DMS153 treated with DMSO at 0.1 percent for 48 hours (cell line): ENCODE data around the gene ANKRD13D.
A peak's percentile ranks its signal among the peaks of the same experiment; 100 is the strongest.

Experiments
- DNase-seq: peaks from one replicate; lab custom pipeline; 2025; ENCODE audit not compliant: unreplicated experiment; lab: John Stamatoyannopoulos, UW

The ANKRD13D gene

DNA sequence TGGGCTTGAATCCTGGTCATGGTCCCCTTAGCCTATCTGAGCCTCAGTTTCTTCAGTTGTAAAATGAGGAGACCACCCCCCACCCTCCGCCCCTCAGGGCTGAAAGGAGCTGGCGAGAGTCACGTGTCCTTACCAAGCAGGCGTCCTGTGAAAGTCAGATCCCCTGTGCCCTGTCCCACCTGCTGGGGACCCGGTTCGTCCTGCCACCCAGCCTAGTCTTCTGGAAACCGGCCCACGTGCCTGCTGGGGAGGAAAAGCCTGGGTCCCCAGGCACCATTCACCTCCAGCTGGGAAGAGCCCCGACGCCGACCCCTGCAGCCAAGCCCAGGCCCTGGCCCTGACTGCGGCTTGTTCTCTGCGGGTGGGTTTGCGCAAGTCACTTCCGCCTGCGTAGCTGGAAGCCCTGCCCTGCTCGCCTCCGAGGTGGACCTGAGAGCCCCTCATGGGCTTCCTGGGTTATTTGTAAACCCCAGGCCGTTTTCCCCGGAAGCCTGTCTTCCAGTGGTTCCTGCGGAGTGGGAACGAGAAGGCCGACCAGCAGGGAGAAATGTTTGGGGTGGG, 13.5 kb downstream of the ANKRD13D start:
- no peak for DNase-seq

DNA sequence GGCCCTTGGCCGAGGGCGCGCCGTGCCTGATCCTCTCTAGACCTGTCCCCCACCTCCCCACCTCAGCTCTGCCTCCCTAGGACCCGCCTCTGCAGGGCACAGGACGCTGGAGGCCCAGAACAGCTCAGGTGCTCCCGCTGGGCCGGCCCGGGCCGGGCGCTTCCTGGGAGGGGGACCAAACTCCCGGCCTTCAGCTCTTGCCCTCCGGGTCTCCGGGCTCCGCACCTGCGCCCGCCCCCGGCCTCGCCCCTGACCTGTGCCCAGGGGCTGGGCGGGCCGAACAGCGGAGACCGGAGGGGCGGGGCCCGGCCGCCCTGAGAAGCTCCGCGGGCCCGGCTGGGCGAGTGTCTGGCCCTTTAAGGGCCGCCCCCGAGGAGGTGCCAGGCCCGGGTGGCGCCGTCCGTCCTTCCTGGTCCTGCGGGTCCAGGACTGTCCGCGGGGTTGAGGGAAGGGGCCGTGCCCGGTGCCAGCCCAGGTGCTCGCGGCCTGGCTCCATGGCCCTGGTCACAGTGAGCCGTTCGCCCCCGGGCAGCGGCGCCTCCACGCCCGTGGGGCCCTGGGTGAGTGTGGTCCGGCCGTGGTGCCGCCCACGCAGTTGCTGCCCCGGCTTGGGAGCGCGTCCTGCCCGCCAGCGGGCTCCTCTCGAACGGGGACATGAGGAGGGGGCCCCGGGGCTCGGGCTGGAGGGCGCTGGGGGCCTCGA, 14.2 kb downstream of the ANKRD13D start, which contains the start of gene SSH3:
Gene SSH3, plus strand, starts transcription at position 399 of the 703 bp plus-strand sequence. Its CDS starts 96 bp downstream, at position 495.
- peak; percentile 52 for DNase-seq

DNA sequence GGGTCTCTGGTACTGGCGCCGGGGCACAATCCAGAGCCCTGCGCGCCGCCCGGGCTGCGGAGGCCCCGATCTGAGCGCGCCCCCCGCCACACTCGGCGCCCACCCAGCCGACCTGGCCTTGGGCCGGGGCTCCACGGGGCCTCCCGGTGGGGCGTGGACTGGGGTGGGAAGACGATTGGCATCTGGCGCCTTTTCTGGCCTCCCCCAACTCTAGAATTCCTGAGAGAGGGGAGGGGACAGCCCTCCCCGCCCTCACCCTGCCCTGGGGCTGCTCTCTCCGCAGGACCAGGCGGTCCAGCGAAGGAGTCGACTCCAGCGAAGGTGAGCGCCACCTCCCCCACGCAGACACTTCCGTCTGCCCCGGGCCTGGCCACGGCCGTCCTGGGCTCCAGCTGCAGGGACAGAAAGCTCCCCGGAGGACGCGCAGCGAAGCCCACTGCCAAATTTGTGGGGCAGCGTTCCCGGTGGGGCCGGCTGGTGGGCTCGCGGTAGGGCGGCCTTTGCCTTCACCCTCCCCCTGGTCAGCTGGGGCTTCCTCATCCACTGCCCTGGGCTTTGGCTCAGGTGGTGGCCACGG, 14.8 kb downstream of the ANKRD13D start:
- no peak for DNase-seq

DNA sequence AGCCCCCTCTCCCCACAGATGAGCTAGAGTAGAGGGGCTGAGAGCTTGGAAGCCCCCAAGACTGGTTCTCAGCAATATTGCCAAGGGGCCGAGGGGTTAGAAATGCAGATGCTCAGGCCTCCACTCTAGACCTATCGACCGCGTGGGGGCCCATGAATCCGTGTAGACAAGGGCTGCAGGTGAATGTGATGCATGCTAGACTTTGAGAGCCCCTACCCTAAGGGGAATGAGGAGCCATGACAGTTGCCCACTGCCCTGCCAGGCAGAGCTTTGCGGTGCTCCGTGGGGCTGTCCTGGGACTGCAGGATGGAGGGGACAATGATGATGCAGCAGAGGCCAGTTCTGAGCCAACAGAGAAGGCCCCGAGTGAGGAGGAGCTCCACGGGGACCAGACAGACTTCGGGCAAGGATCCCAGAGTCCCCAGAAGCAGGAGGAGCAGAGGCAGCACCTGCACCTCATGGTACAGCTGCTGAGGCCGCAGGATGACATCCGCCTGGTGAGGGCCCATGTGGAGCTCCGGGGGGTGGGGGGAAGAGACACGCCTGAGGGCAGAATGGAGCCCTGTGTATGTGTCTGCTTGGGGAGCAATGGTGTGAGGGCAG, 15.5 kb downstream of the ANKRD13D start:
- no peak for DNase-seq

DNA sequence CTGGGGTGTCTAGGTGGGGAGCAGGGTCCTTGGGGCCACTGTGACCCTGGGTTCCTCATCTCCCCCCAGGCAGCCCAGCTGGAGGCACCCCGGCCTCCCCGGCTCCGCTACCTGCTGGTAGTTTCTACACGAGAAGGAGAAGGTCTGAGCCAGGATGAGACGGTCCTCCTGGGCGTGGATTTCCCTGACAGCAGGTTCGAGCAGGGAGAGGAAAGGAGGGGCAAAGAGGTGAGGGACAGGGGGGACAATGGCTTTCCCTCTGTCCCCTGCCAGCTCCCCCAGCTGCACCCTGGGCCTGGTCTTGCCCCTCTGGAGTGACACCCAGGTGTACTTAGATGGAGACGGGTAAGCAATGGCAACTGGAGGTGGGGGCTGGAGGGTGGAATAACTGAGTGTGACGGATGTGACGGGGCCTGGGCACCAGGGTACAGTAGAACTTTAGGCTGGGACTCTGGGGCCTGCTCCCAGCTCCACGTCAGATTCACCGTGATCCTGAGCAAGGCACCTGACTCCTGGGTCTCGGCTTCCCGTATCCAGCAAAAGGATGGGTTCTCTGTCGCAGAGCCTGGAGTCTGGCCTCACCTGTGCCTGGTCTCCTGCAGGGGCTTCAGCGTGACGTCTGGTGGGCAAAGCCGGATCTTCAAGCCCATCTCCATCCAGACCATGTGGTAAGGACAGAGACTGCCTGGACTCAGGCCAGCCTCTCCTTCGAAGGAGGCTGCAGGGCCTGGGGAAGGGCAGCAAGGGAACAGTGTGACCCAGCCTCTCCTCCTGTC, 17.9 kb downstream of the ANKRD13D start:
- no peak for DNase-seq

DNA sequence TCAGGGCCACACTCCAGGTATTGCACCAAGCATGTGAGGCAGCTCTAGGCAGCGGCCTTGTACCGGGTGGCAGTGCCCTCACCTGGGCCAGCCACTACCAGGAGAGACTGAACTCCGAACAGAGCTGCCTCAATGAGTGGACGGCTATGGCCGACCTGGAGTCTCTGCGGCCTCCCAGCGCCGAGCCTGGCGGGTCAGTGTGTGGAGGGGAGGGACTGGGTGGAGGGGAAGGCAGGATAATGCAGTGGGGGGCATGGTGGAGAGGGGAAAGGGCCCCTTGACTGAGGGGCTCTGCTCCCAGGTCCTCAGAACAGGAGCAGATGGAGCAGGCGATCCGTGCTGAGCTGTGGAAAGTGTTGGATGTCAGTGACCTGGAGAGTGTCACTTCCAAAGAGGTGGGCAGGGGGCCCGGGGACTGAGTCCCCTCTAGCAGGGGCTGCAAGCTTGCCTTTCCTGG, 18.5 kb downstream of the ANKRD13D start:
- no peak for DNase-seq

DNA sequence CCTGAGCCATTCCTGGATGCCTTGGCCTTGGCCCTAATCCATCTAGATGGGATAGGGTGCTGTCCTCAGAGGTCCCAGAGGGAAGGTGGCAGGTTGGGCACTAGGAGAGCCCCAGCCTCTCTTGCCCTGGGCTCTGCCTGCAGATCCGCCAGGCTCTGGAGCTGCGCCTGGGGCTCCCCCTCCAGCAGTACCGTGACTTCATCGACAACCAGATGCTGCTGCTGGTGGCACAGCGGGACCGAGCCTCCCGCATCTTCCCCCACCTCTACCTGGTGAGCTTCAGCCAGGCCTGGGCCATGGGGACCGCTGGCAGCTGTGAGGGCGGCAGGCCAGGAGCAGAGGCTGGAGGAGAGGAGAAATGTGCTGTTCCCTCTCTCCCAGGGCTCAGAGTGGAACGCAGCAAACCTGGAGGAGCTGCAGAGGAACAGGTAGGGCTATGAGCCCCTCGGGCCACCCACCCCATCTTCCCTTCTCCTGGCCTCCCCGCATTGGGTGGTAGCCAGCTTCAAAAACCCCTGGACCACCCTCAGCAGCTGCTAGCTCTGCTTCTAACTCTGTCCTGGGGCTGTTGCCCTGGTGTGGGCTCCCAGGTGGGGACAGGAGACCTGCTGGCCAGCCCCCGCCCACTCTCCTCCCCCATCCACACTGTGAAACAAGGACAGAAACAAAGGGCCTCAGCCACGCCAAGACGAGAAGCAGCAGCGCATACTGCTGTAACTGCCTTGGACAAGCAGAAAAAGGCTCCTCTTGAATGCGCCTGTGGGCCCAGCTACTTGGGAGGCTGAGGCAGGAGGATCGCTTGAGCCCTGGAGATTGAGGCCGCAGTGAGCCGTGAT, 19.1 kb downstream of the ANKRD13D start:
- no peak for DNase-seq

DNA sequence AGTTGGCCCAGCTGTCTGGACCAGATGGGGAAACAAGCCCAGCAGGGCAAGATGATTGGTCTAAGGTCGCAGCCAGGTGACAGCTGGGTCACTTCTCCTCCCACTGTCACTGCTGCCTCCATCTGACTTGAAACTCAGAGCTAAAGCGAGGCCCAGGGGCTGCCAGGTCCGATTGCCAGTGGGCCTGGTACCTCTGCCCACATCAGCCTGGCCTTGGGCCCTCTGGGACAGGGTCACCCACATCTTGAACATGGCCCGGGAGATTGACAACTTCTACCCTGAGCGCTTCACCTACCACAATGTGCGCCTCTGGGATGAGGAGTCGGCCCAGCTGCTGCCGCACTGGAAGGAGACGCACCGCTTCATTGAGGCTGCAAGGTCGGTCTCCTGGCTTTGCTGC, 20.1 kb downstream of the ANKRD13D start:
- DNase-seq, result no peak

DNA sequence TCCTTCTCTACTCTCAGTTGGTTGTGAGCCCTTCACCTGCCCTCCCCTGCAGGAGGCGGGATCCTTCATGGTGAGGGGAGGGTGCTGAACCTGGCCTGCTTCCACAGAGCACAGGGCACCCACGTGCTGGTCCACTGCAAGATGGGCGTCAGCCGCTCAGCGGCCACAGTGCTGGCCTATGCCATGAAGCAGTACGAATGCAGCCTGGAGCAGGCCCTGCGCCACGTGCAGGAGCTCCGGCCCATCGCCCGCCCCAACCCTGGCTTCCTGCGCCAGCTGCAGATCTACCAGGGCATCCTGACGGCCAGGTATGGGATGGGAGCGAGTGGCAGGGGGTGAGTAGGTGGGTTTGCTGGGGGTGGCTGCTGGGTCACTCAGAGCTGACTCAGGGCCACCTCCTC, 20.6 kb downstream of the ANKRD13D start:
- DNase-seq, result no peak

DNA sequence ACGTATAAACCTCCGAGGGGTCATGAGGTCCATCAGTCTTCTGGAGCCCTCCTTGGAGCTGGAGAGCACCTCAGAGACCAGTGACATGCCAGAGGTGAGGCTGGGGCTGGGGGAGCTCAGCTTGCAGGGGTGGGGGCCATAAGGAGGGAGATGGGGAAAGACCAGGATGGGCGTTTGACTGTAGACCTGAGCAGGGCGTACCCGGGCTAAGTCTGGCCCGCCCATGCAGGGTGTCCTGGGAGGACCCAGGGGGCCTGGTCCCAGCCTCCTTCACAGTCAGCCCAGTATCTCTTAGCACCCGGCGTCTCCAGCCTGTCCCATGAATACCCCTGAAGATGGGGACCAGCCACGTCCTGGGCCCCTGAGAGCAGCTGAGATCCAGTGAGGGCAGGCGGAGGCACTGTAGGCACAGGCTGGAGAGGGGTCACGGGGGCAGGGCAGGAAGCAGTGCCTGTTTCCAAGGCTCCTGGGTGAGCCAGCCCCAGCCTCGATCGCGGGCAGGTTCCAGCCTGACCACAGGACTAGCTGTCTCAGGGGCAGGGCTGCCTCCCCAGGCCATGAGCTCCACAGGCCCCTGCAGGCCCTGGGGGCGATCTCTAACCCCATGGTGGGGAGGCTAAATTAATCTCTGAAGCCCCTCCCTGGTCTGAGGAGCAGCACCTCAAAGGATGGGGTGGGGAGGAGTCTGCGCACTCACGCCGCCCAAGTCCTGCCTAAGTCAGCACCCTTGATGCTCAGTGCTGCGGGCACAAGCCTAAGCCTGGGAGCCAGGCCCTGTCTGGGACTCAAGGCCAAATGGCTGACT, 21.3 kb downstream of the ANKRD13D start:
- no peak for DNase-seq

DNA sequence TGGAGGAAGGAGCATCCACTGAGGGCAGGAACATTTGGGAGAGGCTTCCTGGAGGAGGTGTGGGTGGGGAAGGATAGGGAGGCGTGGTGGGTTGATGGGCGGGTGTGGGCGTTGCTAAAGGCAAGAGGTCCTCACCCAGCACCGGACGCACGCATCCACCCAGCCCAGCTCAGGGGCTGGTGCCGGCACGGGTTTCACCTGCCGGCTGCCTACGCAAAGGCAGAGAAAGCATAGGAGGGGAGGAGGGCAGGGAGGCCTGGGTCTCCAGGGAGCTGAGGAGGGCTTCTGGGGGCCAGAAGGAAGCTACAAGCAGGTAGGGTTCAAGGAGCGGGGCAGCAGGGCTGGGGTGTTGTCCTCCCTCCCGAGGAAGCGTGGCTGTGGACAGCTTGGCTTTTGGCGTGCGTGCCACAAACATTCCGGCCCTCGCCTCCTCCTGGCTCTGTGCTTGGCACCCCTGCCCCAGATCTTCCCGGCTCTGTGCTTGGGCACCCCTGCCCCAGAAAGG, 22.0 kb downstream of the ANKRD13D start:
- DNase-seq, result no peak

DNA sequence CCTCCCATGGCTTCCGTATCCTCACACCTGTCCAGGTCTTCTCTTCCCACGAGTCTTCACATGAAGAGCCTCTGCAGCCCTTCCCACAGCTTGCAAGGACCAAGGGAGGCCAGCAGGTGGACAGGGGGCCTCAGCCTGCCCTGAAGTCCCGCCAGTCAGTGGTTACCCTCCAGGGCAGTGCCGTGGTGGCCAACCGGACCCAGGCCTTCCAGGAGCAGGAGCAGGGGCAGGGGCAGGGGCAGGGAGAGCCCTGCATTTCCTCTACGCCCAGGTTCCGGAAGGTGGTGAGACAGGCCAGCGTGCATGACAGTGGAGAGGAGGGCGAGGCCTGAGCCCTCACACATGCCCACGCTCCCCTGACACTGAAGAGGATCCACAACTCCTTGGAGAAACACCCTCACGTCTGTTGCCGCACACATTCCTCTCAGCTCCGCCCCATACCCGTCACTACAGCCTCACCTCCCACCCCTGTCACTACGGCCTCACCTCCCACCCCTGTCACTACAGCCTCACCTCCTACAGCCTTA, 22.5 kb downstream of the ANKRD13D start:
- no peak for DNase-seq

DNA sequence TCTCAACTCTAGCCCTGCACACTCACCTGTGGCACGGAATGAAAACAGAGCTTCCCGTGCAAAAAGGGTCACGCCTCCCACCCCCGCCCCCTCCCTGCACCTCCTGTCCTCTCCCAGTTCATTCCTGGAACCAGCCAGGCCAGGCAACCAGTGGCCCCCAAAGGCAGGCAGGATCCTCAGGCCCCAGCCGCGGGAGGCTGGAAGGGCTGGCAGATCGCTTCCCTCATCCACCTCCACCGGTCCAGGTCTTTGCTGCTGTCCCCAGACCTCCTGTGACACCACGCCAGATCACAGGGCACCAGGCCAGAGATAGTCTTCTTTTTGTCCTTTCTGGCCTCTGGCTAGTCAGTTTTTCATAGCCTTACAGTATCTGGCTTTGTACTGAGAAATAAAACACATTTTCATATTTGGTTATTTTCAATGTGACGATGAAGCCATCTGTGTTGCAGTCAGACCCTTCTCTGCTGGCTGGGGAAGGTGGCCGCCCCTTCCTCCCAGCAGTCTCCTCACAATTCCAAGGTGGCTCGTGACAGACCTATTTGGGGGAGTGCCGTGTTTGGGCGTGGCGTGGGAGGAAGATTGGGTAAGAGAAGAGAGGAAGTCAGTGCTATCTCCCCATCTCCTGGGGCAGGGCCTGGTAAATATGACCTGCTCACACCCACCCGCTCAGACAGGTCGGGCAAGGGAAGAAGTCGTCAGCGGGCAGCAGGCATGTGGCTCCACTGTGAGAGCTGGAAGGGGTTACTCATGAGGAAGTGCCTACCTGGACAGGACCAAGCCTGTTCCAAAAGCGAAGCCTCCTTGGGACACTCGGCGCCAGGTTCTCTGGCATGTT, 23.3 kb downstream of the ANKRD13D start:
- no peak for DNase-seq

DNA sequence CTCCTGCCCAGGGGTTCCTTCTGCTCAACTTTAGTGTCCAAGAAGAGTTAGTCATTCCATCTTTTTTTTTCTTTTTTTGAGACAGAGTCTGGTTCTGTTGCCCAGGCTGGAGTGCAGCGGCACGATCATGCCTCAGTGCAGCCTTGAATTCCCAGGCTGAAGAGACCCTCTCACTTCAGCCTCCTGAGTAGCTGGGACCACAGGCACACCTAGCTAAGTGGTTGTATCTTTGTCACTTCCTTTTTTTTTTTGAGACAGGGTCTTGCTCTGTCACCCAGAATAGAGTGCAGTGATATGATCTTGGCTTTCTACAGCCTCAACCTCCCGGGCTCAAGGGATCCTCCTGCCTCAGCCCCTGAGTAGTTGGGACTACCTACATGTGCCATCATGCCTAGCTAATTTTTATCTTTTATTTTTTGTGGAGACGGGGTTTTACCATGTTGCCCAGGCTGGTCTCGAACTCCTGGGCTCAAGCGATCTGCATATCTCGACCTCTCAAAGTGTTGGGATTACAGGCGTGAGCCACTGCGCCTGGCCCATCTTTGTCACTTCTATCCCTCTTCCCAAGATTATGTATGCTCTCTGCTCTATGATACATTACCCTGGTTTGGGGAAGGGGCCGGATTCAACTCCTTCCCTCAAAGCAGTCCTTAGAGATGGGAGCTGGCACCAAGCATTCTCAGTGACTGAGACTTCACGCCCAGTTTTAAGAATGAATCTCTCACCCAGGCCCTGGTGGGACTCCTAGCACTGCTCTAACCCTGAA, 24.2 kb downstream of the ANKRD13D start:
- no peak for DNase-seq

DNA sequence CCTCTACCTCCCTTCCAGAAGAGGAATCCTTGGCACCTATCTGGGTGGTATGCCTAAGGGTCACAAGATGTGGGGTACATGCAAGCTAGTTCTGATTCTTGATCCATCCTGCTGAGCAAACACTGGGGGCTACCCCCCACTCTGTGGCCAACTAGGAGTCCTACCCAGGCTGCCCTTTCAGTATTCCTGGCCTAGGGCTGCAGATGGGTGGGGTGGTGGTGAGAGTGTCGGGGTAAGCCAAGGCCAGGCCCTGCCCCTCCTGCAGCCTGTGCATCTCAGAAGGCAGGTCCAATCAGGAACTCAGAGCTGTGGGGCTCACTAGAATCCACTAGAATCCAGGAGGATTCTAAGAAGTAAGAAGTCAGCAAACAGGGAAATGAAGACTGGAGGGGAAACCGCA, 25.1 kb downstream of the ANKRD13D start:
- no peak for DNase-seq

DNA sequence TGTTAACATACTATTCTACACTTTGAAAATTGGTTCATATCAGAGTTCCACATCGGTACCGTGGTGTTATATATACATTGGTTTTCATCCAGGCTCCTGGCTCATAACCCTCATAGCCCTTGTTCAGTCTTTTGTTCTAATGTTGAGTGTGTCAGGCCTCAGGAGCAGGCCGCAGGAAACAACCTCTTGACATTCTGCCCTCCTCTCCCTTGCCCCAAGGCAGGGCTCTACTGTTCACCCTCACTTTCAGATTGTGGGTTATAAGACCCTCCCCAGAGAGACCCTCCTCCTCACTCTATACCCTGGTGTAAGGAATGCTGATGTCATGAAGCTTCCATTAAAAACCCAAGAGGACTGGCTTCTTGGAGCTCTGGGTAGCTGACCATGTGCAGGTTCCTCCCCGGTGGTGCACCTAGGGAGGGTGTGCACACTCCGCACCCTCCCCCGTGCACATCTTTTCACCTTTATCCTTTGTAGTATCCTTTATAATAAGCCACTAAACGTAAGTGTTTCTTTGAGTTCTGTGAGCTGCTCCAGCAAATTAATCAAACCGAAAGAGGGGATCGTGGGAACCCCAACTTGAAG, 26.3 kb downstream of the ANKRD13D start:
- no peak for DNase-seq

DNA sequence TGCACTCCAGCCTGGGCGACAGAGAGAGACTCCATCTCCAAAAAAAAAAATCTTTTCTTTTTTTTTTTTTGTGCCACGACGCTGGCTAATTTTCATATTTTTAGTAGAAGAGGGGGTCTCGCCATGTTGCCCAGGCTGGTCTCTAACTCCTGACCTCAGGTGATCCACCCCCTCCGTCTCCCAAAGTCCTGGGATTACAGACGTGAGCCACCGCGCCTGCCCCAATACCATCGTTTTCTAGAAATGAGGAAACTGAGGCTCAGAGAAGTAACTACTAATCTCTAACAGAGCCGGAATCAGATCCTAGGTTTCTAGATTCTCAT, 27.7 kb downstream of the ANKRD13D start:
- DNase-seq, result no peak
